Stimulated activated CD4-positive, alpha-beta T cell treated with anti-CD3 and anti-CD28 coated beads, Interleukin-15, amount 100 ng/mL, for 24 hours (primary cell): ENCODE data around the gene TMEM139.

Experiments used
- DNase-seq: peaks from one replicate; pipeline ENCODE4 v3.0.0-alpha.2; 2020

The TMEM139 gene

DNA sequence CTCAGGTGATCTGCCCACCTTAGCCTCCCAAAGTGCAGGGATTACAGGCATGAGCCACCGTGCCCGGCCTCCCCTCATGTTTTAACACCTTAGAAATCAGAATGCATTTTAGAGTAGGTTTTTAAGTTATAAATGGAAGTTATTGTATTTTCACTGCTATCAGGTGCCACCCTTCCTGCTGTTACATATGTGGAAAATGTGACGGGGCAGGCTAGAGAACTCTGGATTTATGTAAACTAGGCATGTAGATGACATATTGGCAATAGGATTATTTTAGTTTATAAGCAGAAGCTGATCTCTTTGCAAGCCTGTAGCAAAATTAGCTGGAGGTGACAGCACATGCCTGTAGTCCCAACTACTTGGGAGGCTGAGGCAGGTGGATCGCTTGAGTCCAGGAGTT lies 5.5 kb downstream of the TMEM139 start:
- no peak for DNase-seq

DNA sequence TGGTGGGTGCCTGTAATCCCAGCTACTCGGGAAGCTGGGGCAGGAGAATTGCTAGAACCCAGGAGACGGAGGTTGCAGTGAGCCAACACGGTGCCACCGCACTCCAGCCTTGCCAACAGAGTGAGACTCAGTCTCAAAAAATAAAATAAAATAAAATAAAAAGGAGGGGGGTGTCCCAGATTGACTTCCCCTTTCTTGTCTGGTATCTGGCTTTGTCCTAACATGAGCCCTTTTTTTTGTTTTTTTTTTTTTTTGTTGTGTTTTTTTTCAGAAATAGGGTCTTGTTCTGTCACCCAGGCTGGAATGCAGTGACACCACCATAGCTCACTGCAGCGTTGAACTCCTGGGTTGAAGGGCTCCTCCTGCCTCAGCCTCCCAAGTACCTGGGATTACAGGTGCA lies 8.1 kb downstream of the TMEM139 start:
- DNase-seq, result no peak

DNA sequence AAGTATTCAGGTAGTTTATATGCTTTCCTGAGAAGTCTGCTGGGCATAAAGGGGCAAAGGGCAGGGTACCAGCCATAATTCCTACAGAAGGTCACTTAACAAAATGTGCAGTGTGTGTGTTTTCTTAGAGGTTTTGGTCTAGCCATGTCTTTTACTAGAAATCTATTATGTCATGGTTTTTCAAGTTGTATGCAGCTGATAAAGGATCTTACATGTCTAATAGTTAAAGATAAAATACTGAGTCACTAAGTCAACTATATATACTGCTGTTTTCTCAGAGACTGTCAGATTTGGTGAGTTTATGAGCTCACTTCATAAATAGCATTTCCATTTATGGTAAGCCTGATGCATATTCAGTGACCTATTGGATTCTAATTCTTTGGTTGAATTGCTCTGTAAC lies 11.1 kb downstream of the TMEM139 start:
- DNase-seq, result no peak

DNA sequence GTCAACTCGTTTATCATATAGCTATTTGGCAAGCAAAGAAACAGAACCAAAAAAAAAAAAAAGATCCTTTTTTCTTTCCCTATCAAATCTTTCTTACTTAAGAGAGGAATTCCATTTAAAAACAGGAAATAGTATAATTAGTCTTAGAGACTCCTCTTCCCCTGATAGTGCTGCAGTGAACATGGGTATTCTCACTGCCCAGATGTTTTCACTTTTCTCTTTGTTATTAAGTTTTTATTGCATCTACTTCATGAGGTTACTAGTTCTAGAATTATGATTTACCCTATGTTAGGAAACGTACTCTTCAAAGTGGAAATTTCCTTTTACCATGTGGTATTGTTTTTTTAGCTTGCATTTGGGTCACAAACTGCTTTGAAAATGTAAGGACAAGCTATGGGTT lies 11.9 kb downstream of the TMEM139 start:
- DNase-seq, result no peak

DNA sequence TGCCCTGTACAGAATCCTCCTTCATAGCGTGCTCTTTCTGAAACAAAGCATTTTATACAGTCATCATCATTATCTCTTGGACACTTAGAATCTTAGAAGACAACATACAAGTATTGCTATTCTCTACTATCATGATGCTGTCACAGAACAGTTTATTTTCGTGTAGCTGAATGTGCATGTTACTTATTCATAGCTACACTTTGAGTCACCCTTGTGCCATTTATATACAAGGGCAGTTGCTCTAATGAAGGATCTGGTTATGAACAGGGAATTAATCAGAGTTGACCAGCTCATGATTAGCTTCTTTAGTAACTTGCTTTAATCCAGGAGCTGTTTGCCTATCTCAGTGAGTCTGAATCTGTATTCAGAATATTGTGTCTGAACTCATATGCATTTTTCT lies 14.6 kb downstream of the TMEM139 start:
- no peak for DNase-seq

DNA sequence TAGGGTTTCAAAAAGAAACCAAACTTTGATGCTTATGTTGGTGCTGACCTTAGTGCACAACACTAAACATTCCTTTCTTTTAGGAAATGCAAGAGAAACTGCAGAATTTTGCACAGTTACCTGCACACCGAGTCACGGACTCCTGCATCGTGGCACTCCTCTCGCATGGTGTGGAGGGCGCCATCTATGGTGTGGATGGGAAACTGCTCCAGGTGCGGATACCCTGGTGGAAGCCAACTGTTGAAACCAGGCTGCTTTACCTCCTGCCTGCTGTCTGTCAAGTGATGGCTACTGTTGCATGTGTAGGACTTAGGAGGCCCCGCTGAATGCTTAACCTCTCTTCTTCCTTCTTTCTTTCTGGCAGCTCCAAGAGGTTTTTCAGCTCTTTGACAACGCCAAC lies 15.1 kb downstream of the TMEM139 start:
- DNase-seq, result peak; percentile 67

DNA sequence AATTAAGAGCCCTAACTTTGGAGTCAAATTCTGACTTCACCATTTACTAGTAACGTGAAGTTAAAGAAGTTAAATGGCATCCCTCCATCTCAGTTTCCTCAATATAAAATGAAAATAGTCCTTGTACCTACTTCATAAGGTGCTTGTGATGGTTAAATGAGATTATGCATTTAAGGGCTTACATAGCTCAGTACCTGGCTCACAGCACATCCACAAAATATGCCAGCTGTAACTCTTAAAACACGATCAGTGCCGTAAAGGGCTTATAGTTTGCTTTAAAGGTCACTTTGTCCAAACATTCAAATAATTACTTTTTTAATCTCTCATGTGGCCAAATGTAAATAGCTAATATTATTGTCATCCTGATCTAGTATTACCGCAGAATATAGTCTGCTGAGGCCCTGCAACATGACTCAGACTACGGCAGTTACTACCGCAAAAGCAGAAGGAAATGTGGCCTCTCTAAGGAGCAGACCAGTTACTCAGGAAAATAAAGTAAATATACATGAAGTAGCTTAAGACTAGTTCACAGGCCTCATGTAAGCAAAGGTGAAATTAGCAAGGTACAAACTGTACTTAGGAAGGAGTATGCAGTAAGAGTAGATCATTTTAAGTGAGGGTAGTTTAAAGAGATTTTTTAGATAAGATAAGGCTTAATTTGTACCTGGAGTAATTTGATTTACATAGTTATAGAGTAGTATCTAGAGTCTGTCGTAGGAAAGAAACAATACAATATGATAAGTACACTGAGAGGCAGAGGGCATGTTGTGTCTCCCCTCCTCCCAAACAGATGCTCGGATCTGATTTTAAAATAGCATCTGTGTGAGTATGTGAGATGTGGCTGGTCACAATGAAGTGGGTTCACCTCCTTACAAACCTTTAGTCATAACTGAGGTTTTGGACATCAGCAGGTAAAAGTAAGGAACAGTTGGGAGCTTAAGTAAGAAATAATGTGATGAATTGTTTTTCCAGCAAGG lies 16.5 kb downstream of the TMEM139 start:
- DNase-seq, result no peak

DNA sequence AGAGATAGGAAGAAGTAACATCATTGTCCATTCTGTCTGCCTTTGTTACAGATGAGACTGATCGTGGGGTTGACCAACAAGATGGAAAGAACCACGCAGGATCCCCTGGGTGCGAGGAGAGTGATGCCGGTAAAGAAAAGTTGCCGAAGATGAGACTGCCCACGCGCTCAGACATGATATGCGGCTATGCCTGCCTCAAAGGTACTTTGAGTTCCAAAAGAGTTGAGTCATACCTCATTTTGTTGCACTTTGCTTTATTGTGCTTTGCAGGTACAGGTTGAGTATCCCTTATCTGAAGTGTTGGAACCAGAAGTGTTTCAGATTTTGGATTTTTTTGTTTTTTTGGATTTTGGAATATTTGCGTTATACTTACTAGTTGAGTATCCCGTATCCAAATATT lies 19.0 kb downstream of the TMEM139 start:
- no peak for DNase-seq

DNA sequence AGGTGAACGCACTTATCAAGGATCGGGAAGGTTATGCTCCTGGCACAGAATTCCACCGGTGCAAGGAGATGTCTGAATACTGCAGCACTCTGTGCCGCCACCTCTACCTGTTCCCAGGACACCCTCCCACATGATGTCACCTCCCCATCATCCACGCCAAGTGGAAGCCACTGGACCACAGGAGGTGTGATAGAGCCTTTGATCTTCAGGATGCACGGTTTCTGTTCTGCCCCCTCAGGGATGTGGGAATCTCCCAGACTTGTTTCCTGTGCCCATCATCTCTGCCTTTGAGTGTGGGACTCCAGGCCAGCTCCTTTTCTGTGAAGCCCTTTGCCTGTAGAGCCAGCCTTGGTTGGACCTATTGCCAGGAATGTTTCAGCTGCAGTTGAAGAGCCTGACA lies 20.2 kb downstream of the TMEM139 start:
- DNase-seq, result no peak

DNA sequence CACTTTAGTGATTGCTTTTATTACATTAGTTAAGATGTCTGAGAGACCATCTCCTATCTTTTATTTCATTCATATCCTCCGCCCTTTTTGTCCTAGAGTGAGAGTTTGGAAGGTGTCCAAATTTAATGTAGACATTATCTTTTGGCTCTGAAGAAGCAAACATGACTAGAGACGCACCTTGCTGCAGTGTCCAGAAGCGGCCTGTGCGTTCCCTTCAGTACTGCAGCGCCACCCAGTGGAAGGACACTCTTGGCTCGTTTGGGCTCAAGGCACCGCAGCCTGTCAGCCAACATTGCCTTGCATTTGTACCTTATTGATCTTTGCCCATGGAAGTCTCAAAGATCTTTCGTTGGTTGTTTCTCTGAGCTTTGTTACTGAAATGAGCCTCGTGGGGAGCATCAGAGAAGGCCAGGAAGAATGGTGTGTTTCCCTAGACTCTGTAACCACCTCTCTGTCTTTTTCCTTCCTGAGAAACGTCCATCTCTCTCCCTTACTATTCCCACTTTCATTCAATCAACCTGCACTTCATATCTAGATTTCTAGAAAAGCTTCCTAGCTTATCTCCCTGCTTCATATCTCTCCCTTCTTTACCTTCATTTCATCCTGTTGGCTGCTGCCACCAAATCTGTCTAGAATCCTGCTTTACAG lies 20.8 kb downstream of the TMEM139 start:
- DNase-seq, result peak; percentile 78

DNA sequence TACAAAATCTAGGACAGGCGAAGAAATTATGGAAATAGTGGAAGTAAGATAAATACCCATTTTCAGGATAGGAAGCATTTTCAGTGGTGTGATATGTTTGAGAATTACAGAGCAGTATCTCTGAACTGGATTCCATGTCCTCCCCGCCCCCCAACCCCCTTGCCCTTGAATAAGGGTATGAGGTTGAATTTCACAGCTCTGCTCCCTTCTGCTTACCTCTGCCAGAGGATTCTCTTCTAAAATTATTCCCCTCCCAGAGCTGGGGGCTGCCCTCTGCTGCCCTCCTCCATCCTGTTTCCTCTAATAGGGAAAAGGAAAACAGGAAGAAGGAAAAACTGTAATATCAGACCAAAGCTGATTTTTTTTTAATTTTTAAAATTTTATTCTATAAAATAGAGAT lies 23.9 kb downstream of the TMEM139 start:
- DNase-seq, result no peak

DNA sequence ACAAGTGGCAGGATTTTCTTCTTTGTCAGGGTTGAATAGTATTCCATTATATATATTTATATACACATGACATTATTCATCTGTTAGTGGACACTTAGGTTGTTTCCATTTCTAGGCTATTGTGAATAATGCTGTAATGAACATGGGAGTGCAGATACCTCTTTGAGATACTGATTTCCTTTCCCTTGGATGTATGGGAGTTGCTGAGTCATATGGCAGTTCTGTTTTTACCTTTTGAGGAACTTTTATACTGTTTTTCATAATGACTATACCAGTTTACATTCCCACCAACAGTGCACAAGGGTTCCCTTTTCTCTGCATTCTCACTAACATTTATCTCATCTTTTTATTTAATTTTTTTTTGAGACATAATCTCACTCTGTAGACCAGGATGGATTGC lies 29.4 kb downstream of the TMEM139 start:
- DNase-seq, result no peak

DNA sequence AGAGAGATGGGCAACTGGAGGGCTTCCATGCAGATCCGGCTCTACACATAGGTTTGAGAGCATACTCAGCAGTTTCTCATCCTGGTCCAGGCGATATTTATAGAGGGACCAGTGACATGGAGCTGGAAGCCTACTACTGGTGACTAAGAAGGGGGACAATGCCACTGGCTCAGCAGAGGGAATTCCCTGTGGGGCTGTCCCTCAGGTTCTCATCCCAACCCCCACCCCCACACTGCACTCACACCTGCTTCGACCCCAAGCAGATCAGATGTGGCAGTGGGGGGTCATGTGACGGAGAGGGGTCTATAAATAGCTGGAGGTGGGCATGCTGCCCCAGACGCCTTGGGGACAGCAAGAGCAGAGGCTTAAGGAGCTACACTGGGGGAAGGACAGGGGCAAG lies 31.0 kb downstream of the TMEM139 start, which contains the start of gene CLCN1:
Gene CLCN1, plus strand, starts transcription at position 336 of the 400 bp plus-strand sequence. CDS start 102 bp downstream, outside the sequence.
- DNase-seq, result no peak

DNA sequence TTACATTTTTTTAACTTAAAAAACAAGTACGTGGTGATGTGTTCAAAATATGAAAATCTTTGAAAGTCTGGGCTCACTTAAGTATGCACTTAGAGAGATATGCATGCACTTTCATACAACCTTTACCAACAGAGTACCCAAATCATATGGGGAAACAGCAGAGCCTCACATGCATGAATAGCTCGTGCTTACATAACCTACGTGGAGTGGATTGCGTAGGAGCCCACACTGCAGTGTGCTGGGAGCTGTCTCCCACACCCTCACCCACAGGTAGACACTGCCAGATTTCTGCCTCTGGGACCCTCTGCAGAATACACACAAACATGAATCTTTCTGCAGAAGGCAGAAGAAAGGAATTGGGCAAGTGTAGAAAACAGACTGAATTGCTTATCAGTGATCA lies 31.7 kb downstream of the TMEM139 start:
- DNase-seq, result no peak

DNA sequence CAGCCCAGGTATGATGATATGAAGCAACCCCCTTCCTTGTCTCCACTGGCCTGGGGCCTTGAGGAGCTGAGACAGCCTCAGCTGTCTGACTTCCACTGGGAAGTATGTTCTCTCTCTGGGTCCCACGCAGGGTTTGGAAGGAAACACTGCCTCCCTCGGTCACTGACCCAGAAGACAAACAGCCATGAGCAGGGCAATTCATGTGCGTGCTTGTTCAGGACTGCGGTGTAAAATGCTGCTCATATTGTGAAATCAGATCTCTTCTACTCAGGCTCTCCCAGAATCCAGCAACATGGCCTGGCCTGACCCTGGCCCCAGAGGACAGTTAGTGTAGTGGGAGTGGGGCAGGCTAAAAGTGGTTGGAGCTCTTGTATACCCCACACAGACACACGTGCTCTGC lies 33.9 kb downstream of the TMEM139 start:
- no peak for DNase-seq

DNA sequence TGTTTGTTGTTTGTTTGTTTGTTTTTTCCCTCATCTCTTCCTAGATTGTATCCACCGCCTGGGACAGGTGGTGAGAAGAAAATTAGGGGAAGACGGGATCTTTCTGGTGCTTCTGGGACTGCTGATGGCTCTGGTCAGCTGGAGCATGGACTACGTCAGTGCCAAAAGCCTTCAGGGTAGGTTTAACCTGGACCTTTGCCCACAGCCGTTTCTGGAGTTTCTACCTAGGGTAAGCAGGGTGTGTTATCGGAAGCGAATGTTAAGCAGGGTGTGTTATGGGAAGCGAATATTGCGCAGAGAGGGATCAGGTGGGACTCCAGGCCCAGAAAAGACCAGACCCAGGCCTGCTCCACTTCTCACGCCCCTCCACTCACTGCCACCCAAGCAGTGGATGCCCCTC lies 35.9 kb downstream of the TMEM139 start:
- no peak for DNase-seq

DNA sequence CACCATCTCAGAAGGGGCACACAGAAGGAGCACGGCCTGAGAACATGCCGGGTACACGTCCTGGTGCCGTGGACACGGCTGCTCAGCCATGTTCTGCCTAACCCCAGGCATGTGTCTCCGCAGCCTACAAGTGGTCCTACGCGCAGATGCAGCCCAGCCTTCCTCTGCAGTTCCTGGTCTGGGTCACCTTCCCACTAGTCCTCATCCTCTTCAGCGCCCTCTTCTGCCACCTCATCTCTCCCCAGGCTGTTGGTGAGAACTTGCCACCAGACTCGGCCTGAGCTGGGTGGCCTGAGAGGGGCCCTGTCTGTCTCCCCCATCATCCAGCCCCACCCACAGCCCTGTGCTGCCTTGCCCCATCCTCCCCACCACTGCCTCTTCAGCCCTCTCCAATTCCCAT lies 36.5 kb downstream of the TMEM139 start:
- no peak for DNase-seq

DNA sequence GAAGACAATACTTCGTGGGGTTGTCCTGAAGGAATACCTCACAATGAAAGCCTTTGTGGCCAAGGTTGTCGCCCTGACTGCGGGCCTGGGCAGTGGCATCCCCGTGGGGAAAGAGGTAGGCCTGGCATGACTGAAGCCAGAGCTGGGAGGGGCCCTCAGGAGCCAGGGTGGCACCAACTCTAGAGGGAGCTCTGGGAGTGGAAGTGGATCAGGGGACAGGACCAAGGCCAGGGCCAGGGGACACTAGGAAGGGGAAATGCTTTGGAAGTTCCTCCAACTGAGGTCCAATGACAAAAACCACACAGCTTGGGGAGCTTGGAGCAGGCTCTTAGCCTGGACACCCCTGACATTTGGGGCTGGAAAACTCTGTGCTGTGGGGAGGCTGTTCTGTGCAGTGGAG lies 37.0 kb downstream of the TMEM139 start:
- no peak for DNase-seq

DNA sequence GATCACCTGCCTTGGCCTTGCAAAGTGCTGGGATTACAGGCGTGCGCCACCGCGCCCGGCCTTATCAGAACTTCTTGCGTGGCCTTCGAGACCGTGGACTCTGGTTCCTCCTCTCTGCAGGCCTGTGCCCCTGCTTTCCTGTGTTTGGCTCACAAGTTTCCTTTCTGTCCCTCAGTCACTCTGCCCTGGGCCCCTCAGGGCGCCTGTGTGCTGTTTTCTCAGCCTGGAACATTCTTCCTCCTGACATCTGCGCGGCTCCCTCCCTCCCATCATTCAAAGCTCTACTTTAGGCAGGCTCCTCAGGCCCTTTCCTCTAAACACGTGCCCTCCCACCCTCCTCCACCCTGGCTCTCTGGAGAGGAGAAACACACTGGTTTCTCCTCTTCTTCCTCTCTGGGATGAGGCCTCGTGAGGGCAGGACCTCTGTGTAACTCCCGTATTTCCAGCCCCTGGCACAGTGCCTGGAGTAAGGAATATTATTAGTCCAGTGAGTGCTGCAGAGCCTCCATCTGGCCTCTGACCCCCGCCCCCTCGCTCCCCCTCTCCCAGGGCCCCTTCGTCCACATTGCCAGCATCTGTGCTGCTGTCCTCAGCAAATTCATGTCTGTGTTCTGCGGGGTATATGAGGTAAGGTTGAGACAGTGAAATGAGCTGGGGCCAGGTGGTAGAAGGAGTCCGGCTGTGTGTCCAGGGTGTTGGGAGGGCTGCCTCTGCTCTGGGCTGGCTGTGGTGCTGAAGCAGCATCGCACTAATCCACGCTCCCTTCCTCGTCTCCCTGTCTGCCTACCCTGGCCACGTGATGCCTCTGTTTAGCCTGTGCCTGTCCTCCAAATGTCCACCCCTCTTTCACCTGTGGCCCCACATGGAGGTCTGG lies 38.2 kb downstream of the TMEM139 start:
- DNase-seq, result no peak

DNA sequence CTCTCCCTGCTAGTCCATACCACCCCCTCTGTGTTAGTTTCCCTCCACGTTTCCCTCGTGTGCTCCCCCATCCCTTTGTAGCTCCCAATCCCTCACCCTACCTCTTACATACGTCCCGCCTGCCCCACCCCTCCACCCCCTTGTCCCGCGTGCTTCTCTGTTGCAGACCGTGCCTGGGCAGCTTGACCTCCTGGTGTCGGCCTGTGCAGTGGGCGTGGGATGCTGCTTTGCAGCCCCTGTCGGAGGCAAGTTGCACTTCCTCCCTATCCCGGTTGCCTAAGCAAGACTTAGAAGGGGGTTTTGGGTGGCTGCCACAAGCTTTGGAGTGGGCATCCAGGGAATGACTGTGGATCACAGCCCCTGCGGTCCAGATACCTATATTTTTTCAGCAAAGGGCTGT lies 38.9 kb downstream of the TMEM139 start:
- no peak for DNase-seq

DNA sequence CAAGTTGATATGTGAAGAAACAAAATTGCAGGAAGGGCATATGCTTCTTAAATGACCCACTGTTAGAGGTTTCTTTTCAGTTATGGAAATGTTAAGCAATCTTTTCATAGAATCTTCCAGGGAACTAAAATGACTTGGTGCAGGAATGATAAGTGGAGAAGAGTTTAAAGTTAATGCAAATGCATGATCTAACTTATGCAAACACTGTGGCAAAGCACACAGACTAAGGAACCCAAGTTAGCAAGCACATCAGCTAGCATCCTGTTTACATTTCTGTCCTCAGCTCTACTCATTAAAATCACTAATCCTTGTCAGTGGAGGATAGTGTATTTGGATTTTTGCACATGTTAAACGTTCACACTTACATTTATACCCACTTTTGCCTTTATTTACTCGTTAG lies 40.5 kb downstream of the TMEM139 start:
- DNase-seq, result no peak

DNA sequence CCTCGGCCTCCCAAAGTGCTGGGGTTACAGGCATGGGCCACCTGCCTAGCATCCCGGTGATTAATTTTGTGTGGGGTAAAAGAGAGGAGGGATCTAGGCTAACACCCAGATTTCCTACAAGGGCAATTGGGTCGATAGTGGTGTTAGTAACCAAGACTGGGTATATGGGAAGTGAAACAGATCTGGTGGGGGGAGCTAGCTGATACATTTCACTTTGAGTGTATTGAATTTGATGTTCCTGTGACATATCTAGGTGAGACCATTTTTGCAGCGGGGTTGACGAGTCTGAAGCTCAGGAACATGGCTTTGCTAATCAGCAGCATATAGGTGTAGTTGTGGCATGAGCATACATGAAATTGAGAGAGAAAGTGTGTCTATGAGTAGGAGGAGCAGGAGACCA lies 43.1 kb downstream of the TMEM139 start:
- DNase-seq, result no peak

DNA sequence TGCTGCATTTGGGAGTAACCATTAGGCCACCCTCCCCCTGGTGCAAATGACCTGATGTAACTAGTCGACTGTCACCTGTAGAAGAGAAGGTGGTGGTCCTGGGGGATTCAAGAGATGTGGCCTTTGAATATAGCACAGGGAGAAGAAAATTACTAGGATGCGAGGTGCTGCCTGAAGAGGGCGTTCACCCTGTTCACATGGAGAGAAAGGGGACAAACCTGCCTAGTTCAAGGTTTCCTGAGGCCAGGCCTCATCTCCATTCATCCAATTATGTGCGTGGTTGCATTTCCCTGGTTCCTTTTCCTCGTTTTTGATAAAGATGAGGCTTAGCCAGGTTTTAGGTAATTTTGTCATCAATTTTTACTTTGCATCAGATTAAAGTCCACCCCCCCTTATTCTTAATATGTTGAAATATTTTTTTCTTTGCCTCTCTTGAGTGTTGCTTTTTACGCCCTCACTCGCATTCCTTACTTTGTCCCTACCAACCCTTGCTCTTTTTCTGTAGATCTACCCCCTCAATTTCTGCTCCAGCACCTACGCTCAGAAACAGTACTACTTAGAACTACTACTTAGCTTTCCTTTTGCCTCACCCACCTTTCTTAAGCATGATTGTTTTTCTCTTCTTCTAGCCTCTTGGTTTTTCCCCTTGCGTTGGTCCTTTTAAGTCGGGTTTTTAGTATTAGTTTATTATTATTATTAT lies 44.9 kb downstream of the TMEM139 start:
- no peak for DNase-seq
